Gastrocnemius medialis (tissue), 4 donors: ENCODE measurements around the gene NOX5. TPM values are rescaled to one million over a fixed set of nuclear protein-coding genes. Genes with fewer than 3 reads are reported as not detected.

Experiments used
- ATAC-seq, 2 donors: fragments of 150-250 bp; one replicate each; pipeline ENCODE4 v1.9.1; 2016
- DNase-seq, 2 donors: peaks; one replicate each; pipeline ENCODE4 v3.0.0-alpha.2; 2019
- H3K27ac ChIP-seq, 4 donors: fragments of 200-600 bp; sonication (generic); 1 replicate in 1 of 4; 2 replicates in 3 of 4; pipeline ENCODE4 v1.5.1; 2016 to 2018; ENCODE audit warnings: mild to moderate bottlenecking in 2 of 4, moderate library complexity in 1 of 4
- H3K27me3 ChIP-seq, 3 donors: fragments of 200-600 bp; sonication (generic) in 2 of 3; 1 replicate in 1 of 3; 2 replicates in 2 of 3; pipeline versions ENCODE4 v1.5.1 to v1.6.0; 2016 to 2019; ENCODE audit warnings: mild to moderate bottlenecking in 1 of 3, moderate library complexity in 1 of 3
- H3K36me3 ChIP-seq, 2 donors: fragments of 200-600 bp; sonication (generic) in 1 of 2; one replicate each; pipeline ENCODE4 v1.5.1; 2017 to 2018
- H3K4me1 ChIP-seq, 2 donors: fragments of 200-600 bp; sonication (generic) in 1 of 2; one replicate each; pipeline ENCODE4 v1.5.1; 2016 to 2017; ENCODE audit warnings: mild to moderate bottlenecking in 2 of 2
- H3K4me3 ChIP-seq, 4 donors: fragments of 200-600 bp; sonication (generic) in 3 of 4; 1 replicate in 1 of 4; 2 replicates in 3 of 4; pipeline ENCODE4 v1.5.1; 2016 to 2019; ENCODE audit warnings: mild to moderate bottlenecking in 2 of 4
- H3K9me3 ChIP-seq, 3 donors: fragments of 200-600 bp; sonication (generic) in 2 of 3; 1 replicate in 1 of 3; 2 replicates in 2 of 3; pipeline ENCODE4 v1.5.1; 2016 to 2019
- POLR2A ChIP-seq, 2 donors: fragments of 450-650 bp; IDR thresholded peaks; one replicate each; pipeline ENCODE4 v1.6.1; 2017; ENCODE audit warnings: antibody characterized with exemption in 2 of 2, mild to moderate bottlenecking in 2 of 2, moderate library complexity in 2 of 2
- in situ Hi-C, 4 donors: fragments of 200-750 bp; cut with MboI; loops; one replicate each; pipeline versions ENCODE4 v1.15.0 to v1.8.0; 2017; ENCODE audit warnings: low sequenced_read_pairs in 4 of 4
- intact Hi-C: fragments of 100-400 bp; cut with DNase I; formaldehyde crosslinking; loops from one replicate; pipeline ENCODE4 v1.15.1; 2023; ENCODE audit warnings: low total_unique reads
- total RNA-seq, 4 donors: library from RNA; depleted of rRNA; stranded (reverse); fragments of >200 nt; gene quantifications; one replicate each; pipeline versions ENCODE4 v1.1.0 to v1.2.3, GENCODE V29; 2016
- TF ChIP-seq, protein P1 (sequence below), 5 experiments: fragments of 450-650 bp in 3 of 5; fragments of 200-600 bp in 2 of 5; sonication (generic) in 2 of 5; IDR thresholded peaks in 4 of 5; conservative IDR thresholded peaks in 1 of 5; 1 replicate in 4 of 5; 2 replicates in 1 of 5; pipeline ENCODE4 v1.5.1; 2016 to 2019; ENCODE audit warnings: antibody characterized with exemption in 5 of 5, mild to moderate bottlenecking in 3 of 5, moderate library complexity in 3 of 5

NOX5 gene
- total RNA-seq, 4 donors from 2014 or later, result not detected

DNA sequence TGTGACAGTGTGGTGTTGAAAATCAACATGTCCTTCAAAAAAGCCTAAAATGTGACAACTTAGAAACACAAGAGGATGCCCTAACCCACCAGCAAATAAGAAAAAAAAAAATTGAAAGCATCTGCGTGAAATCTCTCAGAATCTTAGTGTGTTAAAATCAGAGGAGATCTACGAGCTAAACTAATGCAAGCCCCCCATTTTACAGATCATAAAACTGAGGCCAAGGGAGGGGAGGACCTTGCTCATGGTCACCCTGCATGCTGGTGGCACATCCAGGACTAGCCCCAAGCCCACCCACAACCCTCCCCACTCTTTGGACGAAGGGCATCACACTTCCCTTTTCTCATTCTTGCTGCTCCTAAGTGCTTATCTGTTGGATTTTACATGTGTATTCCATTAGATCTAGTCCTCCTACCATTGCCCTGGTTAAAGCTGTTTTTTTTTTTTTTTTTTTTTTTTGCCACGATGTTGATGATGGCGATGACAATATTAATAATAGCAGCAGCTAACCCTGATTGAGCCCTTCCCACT is 29.1 kb upstream of the NOX5 start:
- no peaks in the 10 kb centered on the region for H3K4me1 ChIP-seq
- in situ Hi-C loops, result no loop called here
- H3K36me3 ChIP-seq, result no peaks in the 10 kb centered on the region
- TF ChIP-seq, protein P1, sequence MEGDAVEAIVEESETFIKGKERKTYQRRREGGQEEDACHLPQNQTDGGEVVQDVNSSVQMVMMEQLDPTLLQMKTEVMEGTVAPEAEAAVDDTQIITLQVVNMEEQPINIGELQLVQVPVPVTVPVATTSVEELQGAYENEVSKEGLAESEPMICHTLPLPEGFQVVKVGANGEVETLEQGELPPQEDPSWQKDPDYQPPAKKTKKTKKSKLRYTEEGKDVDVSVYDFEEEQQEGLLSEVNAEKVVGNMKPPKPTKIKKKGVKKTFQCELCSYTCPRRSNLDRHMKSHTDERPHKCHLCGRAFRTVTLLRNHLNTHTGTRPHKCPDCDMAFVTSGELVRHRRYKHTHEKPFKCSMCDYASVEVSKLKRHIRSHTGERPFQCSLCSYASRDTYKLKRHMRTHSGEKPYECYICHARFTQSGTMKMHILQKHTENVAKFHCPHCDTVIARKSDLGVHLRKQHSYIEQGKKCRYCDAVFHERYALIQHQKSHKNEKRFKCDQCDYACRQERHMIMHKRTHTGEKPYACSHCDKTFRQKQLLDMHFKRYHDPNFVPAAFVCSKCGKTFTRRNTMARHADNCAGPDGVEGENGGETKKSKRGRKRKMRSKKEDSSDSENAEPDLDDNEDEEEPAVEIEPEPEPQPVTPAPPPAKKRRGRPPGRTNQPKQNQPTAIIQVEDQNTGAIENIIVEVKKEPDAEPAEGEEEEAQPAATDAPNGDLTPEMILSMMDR (IDR thresholded peaks at IDR 0.05 in 4 of 5, conservative IDR thresholded peaks at IDR 0.05 in 1 of 5), result no peak
- TF ChIP-seq POLR2A (IDR thresholded peaks at IDR 0.05), result no peak
- no peak overlapping the region for H3K4me3 ChIP-seq
- no peaks in the 10 kb centered on the region for H3K27me3 ChIP-seq
- H3K27ac ChIP-seq, result no peak overlapping the region
- DNase-seq (no peak), ATAC-seq (no peak)
- H3K9me3 ChIP-seq, result no peaks in the 10 kb centered on the region
- intact Hi-C loops, result no loop called here

DNA sequence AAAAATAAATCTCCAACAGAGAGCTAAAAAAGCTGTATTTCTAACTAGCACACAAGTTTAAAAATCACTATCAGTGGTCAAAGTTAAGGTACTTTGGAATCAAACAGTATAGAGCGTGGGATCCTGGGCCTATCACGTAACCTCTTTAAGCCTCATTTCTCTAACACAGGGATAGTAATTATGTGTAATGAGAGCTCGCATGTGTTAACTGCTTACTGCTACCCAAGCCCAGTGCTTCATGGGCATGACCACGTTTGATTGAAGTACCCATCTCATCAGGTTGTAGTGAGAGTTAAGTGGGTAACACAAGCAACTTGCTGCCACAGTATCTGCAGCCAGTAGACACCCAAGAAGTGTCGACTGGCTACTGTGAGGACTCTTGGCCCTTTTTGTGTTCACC is 28.2 kb upstream of the NOX5 start:
- Histone ChIP-seq H3K4me3 (no peak overlapping the region), H3K27me3 (no peaks in the 10 kb centered on the region), H3K36me3 (no peaks in the 10 kb centered on the region), H3K4me1 (no peaks in the 10 kb centered on the region), H3K9me3 (no peaks in the 10 kb centered on the region), H3K27ac (no peak overlapping the region)
- DNase-seq, result no peak
- ATAC-seq, result no peak
- in situ Hi-C loops (no loop called here), intact Hi-C loops (no loop called here)
- TF ChIP-seq POLR2A (IDR thresholded peaks at IDR 0.05), result no peak
- TF ChIP-seq, protein P1 (IDR thresholded peaks at IDR 0.05 in 4 of 5, conservative IDR thresholded peaks at IDR 0.05 in 1 of 5), result no peak

GRCh38 chr15:68987120-68987519 is 27.4 kb upstream of the NOX5 start:
- Histone ChIP-seq H3K27me3 (no peaks in the 10 kb centered on the region), H3K27ac (no peak overlapping the region), H3K36me3 (no peaks in the 10 kb centered on the region), H3K4me3 (no peak overlapping the region), H3K4me1 (no peaks in the 10 kb centered on the region), H3K9me3 (no peaks in the 10 kb centered on the region)
- TF ChIP-seq, protein P1 (IDR thresholded peaks at IDR 0.05 in 4 of 5, conservative IDR thresholded peaks at IDR 0.05 in 1 of 5), result no peak
- no peak for TF ChIP-seq POLR2A (IDR thresholded peaks at IDR 0.05)
- DNase-seq, result no peak
- in situ Hi-C loops, result no loop called here
- intact Hi-C loops, result no loop called here
- no peak for ATAC-seq

GRCh38 chr15:68987676-68988075 is 26.8 kb upstream of the NOX5 start:
- H3K4me1 ChIP-seq, result no peaks in the 10 kb centered on the region
- H3K27me3 ChIP-seq, result no peaks in the 10 kb centered on the region
- in situ Hi-C loops (no loop called here), intact Hi-C loops (no loop called here)
- H3K9me3 ChIP-seq, result no peaks in the 10 kb centered on the region
- H3K27ac ChIP-seq, result no peak overlapping the region
- DNase-seq, result no peak
- TF ChIP-seq, protein P1 (IDR thresholded peaks at IDR 0.05 in 4 of 5, conservative IDR thresholded peaks at IDR 0.05 in 1 of 5), result no peak
- no peak for TF ChIP-seq POLR2A (IDR thresholded peaks at IDR 0.05)
- H3K36me3 ChIP-seq, result no peaks in the 10 kb centered on the region
- H3K4me3 ChIP-seq, result no peak overlapping the region
- no peak for ATAC-seq
